SK-N-SH (cell line): ENCODE results near the gene PRKG1.

Experiments used
- EP300 ChIP-seq, 2 experiments: IDR thresholded peaks; 2 replicates each; pipeline versions ENCODE4 v1.4.0 to v1.6.1; 2012; ENCODE audit warnings: borderline replicate concordance in 1 of 2, low read depth in 1 of 2, low read length in 1 of 2
- FOXM1 ChIP-seq: IDR thresholded peaks from 2 replicates; pipeline ENCODE4 v1.4.0; 2012; ENCODE audit warnings: low read depth, mild to moderate bottlenecking
- GABPA ChIP-seq: IDR thresholded peaks from 2 replicates; pipeline ENCODE4 v1.4.0; 2012; ENCODE audit warnings: low read depth, mild to moderate bottlenecking
- NFIC ChIP-seq: IDR thresholded peaks from 2 replicates; pipeline ENCODE4 v1.4.0; 2012; ENCODE audit warnings: borderline replicate concordance
- RCOR1 ChIP-seq: fragments of 150-350 bp; IDR thresholded peaks from 2 replicates; pipeline ENCODE4 v1.6.1; 2017; ENCODE audit warnings: antibody characterized with exemption, low read length
- TAF1 ChIP-seq: IDR thresholded peaks from 2 replicates; pipeline ENCODE4 v1.6.1; 2012; ENCODE audit warnings: low read depth, mild to moderate bottlenecking, low read length, moderate library complexity, borderline replicate concordance
- USF1 ChIP-seq: IDR thresholded peaks from 2 replicates; pipeline ENCODE4 v1.4.0; 2012; ENCODE audit warnings: low read depth, borderline replicate concordance
- YY1 ChIP-seq: IDR thresholded peaks from 2 replicates; pipeline ENCODE4 v1.4.0; 2012; ENCODE audit warnings: low read depth, mild to moderate bottlenecking
- TF ChIP-seq, protein P1 (sequence below): fragments of 200-600 bp; sonication (generic); IDR thresholded peaks from 2 replicates; pipeline ENCODE4 v1.6.1; 2017; ENCODE audit warnings: antibody characterized with exemption, mild to moderate bottlenecking, moderate library complexity
- TF ChIP-seq, protein P2 (sequence below): fragments of 150-350 bp; IDR thresholded peaks from 2 replicates; pipeline ENCODE4 v1.6.1; 2017; ENCODE audit warnings: antibody characterized with exemption, low read length, low read depth, borderline replicate concordance

DNA sequence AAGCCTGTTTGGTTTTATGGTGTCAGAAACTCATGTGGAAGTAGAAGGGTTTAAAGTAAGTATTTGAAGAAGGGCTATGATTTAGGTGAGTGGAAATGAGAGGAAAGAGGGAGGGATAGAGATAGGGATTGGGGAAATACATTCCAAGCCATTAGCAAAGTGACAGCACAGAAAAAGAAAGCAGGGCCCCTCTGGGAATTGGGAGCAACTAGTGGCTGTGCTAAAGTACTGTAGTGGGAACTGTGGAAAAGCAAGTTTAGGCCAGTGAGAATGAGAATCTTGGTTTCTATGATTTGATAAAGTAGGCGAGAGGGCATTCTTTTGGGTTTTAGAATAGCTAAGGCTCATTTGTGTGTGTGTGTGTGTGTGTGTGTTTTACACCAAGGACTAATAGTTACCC lies 5.0 kb downstream of the PRKG1 start:
- no peak for TF ChIP-seq GABPA
- TF ChIP-seq FOXM1: no peak
- TF ChIP-seq EP300 (IDR thresholded peaks at IDR 0.05; ENCODE audit: borderline replicate concordance in 1 of 2, low read depth in 1 of 2, low read length in 1 of 2): no peak
- TF ChIP-seq, protein P1, sequence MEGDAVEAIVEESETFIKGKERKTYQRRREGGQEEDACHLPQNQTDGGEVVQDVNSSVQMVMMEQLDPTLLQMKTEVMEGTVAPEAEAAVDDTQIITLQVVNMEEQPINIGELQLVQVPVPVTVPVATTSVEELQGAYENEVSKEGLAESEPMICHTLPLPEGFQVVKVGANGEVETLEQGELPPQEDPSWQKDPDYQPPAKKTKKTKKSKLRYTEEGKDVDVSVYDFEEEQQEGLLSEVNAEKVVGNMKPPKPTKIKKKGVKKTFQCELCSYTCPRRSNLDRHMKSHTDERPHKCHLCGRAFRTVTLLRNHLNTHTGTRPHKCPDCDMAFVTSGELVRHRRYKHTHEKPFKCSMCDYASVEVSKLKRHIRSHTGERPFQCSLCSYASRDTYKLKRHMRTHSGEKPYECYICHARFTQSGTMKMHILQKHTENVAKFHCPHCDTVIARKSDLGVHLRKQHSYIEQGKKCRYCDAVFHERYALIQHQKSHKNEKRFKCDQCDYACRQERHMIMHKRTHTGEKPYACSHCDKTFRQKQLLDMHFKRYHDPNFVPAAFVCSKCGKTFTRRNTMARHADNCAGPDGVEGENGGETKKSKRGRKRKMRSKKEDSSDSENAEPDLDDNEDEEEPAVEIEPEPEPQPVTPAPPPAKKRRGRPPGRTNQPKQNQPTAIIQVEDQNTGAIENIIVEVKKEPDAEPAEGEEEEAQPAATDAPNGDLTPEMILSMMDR: no peak
- TF ChIP-seq TAF1: no peak
- no peak for TF ChIP-seq YY1
- no peak for TF ChIP-seq USF1
- TF ChIP-seq NFIC: no peak
- TF ChIP-seq, protein P2, sequence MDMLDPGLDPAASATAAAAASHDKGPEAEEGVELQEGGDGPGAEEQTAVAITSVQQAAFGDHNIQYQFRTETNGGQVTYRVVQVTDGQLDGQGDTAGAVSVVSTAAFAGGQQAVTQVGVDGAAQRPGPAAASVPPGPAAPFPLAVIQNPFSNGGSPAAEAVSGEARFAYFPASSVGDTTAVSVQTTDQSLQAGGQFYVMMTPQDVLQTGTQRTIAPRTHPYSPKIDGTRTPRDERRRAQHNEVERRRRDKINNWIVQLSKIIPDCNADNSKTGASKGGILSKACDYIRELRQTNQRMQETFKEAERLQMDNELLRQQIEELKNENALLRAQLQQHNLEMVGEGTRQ: no peak
- TF ChIP-seq RCOR1: no peak
